Measurements from ENCODE around the gene SPATS2L. TPM values are rescaled to one million over a fixed set of nuclear protein-coding genes. Genes with fewer than 3 reads are reported as not detected.
A peak's percentile ranks its signal among the peaks of the same experiment; 100 is the strongest.

Gene SPATS2L
- total RNA-seq, 1 donor from 2014 or later, result 38.0 TPM

DNA sequence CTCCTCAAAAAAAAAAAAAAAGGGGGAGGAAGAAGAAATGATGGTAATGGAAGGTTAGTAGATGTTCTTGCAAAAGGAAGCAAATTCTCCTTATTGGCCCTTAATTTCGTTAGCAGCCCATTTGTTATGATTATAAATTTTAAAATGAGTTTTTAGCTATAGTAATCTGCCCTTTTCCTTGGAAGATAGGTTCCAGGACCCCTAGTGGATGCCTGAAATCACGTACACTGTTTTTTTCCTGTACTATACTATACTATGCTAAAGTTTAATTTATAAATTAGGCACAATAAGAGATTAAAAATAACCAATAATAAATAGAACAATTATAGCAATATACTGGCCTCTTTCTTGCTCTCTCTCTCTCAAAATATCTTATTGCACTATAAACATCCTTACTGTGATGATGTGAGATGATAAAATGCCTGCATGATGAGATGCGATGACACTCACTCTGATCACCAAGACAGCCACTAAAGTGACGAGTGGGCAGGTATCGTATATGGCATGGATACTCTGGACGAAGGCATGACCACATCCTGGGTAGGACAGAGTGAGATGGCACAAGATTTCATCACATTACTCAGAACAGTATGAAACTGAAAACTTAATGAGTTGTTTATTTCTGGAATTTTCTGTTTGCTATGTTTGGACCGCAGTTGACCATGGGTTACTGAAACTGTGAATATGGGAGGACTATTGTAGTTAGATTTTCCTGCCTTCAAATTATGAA, 116.2 kb downstream of the SPATS2L start:
- H3K27ac Mint-ChIP-seq, result peak overlapping the region; percentile 6
- peaks cover 20% of the 10 kb centered on the region for H3K36me3 Mint-ChIP-seq (ENCODE audit: low read depth)
- intact Hi-C loops (cut with micrococcal nuclease), result loop anchor here (2.0 kb wide), 1 partner anchor 14 kb away; no protein-coding TSS in a partner anchor
- no peaks in the 10 kb centered on the region for H3K9me3 Mint-ChIP-seq
- peaks cover 20% of the 10 kb centered on the region for H3K4me1 Mint-ChIP-seq (ENCODE audit: low read depth)
- H3K27me3 Mint-ChIP-seq (ENCODE audit: insufficient read depth), result no peaks in the 10 kb centered on the region
- no peak overlapping the region for H3K4me3 Mint-ChIP-seq
- no peak for DNase-seq (ENCODE audit: low spot score)

DNA sequence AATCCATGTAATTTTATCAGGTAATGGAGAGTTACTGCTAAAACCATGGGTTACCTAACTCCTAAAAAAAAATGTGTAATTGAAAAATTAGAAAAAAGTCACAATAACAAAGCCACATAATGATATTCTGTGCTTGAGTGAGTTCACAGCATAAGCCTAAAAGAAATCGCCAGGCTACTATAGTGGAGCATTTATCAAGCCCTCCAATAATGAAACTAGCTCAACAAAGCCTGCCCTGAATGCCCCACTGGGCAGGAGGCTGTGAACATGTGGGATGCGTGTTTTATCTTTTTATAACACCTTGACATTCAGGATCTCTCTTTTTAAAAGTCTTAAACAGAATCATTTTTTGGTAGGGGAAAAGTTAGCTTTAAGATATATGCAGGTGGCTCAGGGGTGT, 117.0 kb downstream of the SPATS2L start:
- intact Hi-C loops (cut with micrococcal nuclease), result loop anchor here (2.0 kb wide), 1 partner anchor 15 kb away; no protein-coding TSS in a partner anchor
- H3K27me3 Mint-ChIP-seq (ENCODE audit: insufficient read depth), result no peaks in the 10 kb centered on the region
- no peaks in the 10 kb centered on the region for H3K9me3 Mint-ChIP-seq
- H3K4me3 Mint-ChIP-seq, result no peak overlapping the region
- H3K4me1 Mint-ChIP-seq (ENCODE audit: low read depth), result peaks cover 20% of the 10 kb centered on the region
- peak overlapping the region; percentile 46 for H3K27ac Mint-ChIP-seq
- peaks cover 20% of the 10 kb centered on the region for H3K36me3 Mint-ChIP-seq (ENCODE audit: low read depth)
- DNase-seq (ENCODE audit: low spot score), result no peak

DNA sequence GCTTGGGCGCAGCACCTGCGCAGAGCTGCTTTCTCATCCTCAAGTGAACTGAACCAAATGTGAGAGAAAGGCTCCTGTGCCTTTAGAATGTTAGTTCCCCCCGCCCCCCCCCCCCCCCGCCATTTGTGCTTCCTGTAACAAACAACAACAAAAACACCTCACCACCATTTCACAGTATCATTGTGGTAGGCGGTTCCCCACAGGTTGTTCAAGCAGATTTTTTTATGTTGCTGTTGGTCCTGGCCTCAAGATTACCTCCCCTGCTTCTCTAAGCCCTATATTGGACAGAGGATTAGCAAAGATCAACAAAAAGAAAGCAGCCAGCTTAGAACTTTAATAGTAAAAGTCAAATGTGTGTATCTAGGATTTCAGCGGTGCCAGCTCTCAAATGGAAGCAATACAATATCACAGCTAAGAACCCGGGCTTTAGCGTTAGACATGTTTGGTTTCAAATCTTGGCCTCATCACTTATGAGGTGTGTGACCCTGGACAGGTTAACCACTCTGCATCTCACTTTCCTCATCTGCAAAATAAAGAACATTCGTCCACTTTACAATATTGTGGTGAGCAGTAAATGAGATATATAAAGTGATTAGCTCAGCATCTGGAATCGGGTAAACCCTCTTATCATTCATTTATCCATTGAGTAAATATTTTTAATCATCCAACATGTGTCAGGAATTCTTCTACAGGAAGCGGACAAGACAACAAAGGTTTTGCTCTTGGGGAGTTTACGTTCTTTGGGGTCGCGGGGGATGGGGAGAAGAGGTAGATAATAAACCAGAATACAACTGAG, 118.7 kb downstream of the SPATS2L start:
- Mint-ChIP-seq H3K9me3 (no peaks in the 10 kb centered on the region), H3K27ac (no peak overlapping the region), H3K36me3 (ENCODE audit: low read depth) (peaks cover 14% of the 10 kb centered on the region), H3K27me3 (ENCODE audit: insufficient read depth) (no peaks in the 10 kb centered on the region), H3K4me3 (no peak overlapping the region), H3K4me1 (ENCODE audit: low read depth) (peaks cover 20% of the 10 kb centered on the region)
- intact Hi-C loops (cut with micrococcal nuclease), result no loop called here
- DNase-seq (ENCODE audit: low spot score), result no peak

DNA sequence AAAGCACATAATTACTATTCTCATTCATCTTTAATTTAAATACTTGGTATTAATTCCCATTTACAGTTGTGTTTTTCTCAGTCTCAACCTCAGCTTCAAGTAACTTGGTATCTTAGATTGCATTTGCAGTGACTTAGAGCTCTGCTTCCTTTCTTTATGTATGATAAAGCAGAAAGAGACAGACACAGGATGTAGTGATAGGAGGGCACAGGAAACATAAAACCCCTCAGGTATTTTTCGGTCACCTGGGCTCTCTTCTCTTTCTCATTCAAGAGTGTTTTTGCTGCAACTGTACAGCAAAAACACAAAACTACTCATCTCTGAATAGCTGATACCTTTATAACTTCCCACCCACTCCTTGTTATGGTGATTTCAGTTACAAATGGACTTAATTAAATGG, 120.3 kb downstream of the SPATS2L start:
- no peak for DNase-seq (ENCODE audit: low spot score)
- Mint-ChIP-seq H3K4me1 (ENCODE audit: low read depth) (peaks cover 20% of the 10 kb centered on the region), H3K27ac (no peak overlapping the region), H3K27me3 (ENCODE audit: insufficient read depth) (no peaks in the 10 kb centered on the region), H3K9me3 (no peaks in the 10 kb centered on the region), H3K4me3 (no peak overlapping the region), H3K36me3 (ENCODE audit: low read depth) (peaks cover 5% of the 10 kb centered on the region)
- intact Hi-C loops (cut with micrococcal nuclease), result no loop called here

DNA sequence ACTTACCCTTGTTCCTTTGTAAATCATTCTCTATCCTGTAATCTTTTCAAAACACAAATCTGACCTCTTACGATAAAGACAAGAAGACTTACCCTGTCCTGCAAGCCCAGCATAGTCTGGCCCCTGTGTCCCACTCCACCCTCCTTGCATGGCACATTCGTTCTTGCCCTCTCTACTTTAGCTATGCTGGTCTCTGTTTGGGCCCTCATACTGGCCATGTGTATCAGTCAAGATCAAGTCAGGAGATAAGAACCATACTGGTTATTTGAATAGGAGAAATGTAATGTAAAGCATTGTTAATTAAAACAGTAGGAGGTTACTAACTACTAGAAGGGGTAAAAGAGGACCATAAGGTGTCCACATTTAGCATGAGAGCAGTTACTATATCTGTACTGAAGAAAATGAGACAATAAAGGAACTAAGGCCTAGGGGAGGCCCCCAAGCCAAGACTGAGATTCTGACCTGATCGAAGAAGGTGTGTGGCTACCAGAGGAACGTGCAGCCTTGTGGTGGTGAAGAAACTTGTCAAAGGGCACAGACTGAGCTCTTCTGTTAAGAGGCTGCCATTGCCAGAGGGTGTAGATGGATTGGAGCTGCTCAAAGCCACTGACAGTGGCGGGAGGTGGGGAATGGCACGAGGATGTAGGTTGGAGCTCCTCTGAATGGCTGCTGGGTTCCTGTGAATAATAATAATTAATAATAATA, 122.6 kb downstream of the SPATS2L start:
- intact Hi-C loops (cut with micrococcal nuclease), result no loop called here
- no peak overlapping the region for H3K27ac Mint-ChIP-seq
- H3K9me3 Mint-ChIP-seq, result no peaks in the 10 kb centered on the region
- no peak overlapping the region for H3K4me3 Mint-ChIP-seq
- H3K36me3 Mint-ChIP-seq (ENCODE audit: low read depth), result peaks cover 10% of the 10 kb centered on the region
- H3K27me3 Mint-ChIP-seq (ENCODE audit: insufficient read depth), result no peaks in the 10 kb centered on the region
- DNase-seq (ENCODE audit: low spot score), result no peak
- peaks cover 23% of the 10 kb centered on the region for H3K4me1 Mint-ChIP-seq (ENCODE audit: low read depth)

DNA sequence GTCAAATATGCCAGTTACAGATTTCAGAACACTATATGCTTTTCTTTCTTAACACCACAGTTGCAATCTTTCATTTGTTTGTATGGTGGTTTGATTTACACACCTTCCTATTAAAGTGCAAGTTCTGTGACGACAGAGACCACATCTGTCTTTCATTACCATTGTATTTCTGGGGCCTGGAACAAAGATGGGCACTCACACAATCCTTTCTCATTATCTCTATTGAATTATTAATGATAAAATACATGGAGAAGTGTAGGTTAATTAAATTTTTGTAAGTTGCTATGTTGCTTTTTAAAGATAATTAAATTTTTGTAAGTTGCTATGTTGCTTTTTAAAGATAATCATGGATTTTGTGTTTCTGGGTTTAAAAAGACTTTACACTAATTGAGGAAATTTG, 123.5 kb downstream of the SPATS2L start:
- no peak for DNase-seq (ENCODE audit: low spot score)
- intact Hi-C loops (cut with micrococcal nuclease), result no loop called here
- no peak overlapping the region for H3K4me3 Mint-ChIP-seq
- H3K27me3 Mint-ChIP-seq (ENCODE audit: insufficient read depth), result no peaks in the 10 kb centered on the region
- H3K27ac Mint-ChIP-seq, result no peak overlapping the region
- H3K9me3 Mint-ChIP-seq, result no peaks in the 10 kb centered on the region
- peaks cover 10% of the 10 kb centered on the region for H3K36me3 Mint-ChIP-seq (ENCODE audit: low read depth)
- H3K4me1 Mint-ChIP-seq (ENCODE audit: low read depth), result peaks cover 21% of the 10 kb centered on the region

DNA sequence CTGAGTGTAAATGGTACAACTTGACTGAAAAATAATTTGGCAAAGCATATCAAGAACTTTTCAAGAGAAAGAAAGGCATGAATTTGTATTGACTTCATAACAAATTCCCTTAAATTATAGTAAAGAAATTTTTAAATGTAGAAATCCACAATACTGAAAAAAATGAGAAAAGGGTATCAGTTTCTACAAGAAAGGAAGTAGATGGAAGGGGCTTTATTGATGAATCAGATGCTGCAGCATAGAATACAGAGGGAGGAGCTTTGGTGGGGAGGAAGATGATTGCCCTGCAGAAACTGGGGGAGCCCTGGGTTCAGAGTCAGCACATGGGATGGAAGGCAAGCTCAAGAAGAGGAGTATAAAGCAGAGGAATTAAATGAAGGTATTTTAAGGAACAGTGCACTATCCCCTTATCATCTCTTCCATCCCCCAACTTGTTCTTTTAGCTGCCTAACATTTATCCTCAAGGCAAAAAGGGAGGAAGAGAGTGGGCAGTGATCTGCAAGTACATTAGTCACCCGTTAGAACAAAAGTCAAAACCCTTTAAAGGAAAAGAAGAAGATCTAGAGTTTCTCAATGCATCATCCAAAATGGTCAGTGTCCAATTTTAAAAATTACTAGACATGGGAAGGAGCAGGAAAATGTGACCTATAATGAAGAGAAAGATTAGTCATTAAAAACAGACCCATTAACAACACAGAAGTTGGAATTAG, 125.7 kb downstream of the SPATS2L start:
- Mint-ChIP-seq H3K27ac (no peak overlapping the region), H3K9me3 (peaks cover 8% of the 10 kb centered on the region), H3K36me3 (ENCODE audit: low read depth) (peaks cover 16% of the 10 kb centered on the region), H3K4me1 (ENCODE audit: low read depth) (peaks cover 8% of the 10 kb centered on the region), H3K27me3 (ENCODE audit: insufficient read depth) (no peaks in the 10 kb centered on the region), H3K4me3 (no peak overlapping the region)
- intact Hi-C loops (cut with micrococcal nuclease), result no loop called here
- DNase-seq (ENCODE audit: low spot score), result no peak

DNA sequence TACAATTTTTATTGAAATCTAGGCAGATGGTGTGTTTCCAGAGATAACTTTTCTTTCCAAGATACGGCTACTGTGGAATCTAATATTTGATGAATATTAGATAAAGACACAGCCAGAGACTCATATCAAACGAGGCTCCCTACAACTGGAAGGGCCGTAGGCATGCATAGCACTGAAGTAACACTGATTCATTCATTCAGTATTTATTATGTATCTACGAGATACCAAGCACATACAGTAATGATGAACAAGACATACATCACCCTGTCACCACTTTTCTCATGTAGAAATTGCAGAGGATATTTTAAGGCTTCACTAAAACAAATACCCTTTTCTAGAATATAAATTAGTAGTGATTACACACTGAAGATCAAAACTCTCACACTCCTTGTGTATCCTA, 128.9 kb downstream of the SPATS2L start:
- Mint-ChIP-seq H3K27me3 (ENCODE audit: insufficient read depth) (no peaks in the 10 kb centered on the region), H3K4me1 (ENCODE audit: low read depth) (peaks cover 8% of the 10 kb centered on the region), H3K27ac (no peak overlapping the region), H3K36me3 (ENCODE audit: low read depth) (peaks cover 22% of the 10 kb centered on the region), H3K4me3 (no peak overlapping the region), H3K9me3 (peaks cover 9% of the 10 kb centered on the region)
- DNase-seq (ENCODE audit: low spot score), result no peak
- intact Hi-C loops (cut with micrococcal nuclease), result no loop called here

DNA sequence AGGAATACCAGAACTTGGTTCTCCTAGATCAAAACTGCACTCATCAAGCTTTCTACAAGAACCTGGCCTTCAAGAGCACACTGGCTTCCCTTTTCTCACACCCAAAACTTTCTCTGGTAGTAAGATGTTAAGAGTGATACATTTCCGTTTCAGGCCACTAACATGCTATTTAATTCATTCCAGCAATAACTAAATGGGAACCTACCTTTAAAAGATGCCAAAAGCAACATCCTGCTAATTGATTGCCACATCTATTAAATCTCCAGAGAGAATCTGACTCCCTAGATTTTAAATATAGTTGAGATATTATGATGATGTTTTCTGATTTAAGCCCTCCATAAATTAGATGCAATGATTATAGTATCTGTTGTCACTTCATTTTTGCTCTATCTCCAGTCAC, 131.8 kb downstream of the SPATS2L start:
- Mint-ChIP-seq H3K27ac (no peak overlapping the region), H3K27me3 (ENCODE audit: insufficient read depth) (no peaks in the 10 kb centered on the region), H3K4me1 (ENCODE audit: low read depth) (no peaks in the 10 kb centered on the region), H3K4me3 (no peak overlapping the region), H3K36me3 (ENCODE audit: low read depth) (peaks cover 30% of the 10 kb centered on the region), H3K9me3 (peaks cover 9% of the 10 kb centered on the region)
- intact Hi-C loops (cut with micrococcal nuclease), result no loop called here
- no peak for DNase-seq (ENCODE audit: low spot score)

DNA sequence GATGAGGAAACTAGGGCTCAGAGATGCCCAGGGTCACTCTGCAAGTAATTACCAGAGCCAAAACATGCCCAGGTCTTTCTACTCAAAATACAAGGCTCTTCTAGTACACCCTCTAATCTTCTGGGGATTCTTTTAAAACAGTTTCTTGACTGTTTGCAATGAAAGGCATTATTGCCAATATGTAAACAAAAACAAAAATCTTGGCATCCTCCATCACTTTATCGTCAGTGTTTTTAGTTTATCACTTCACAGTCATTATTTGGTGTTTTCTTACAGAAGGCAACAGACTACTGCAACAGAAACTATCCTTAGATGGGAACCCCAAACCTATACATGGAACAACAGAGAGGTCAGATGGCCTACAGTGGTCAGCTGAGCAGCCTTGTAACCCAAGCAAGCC, 132.4 kb downstream of the SPATS2L start:
- peaks cover 33% of the 10 kb centered on the region for H3K36me3 Mint-ChIP-seq (ENCODE audit: low read depth)

DNA sequence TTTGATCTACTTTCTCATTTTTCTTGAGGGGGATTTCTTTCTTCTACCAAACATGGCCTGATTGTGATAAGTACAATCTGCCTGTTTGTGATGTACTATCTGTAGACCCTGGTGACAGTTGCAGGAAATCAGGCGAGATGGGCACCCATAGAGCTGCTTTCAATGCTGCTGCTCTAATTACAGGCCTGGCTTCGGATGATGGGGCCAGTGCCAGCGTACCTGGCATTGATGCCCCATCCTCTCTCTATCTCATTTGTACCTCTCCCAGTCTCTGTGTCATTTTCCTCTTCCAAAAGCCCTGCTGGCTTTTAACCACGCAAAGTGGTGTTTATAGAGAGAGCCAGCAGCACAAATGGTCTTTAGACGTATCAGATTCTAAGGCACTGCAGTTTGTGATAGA, 133.5 kb downstream of the SPATS2L start:
- Mint-ChIP-seq H3K4me1 (ENCODE audit: low read depth) (no peaks in the 10 kb centered on the region), H3K9me3 (peaks cover 9% of the 10 kb centered on the region), H3K27ac (no peak overlapping the region), H3K36me3 (ENCODE audit: low read depth) (peaks cover 37% of the 10 kb centered on the region), H3K27me3 (ENCODE audit: insufficient read depth) (no peaks in the 10 kb centered on the region), H3K4me3 (no peak overlapping the region)
- DNase-seq (ENCODE audit: low spot score), result no peak
- intact Hi-C loops (cut with micrococcal nuclease), result no loop called here

More for the DNA sequence above, 132.4 kb downstream of the SPATS2L start:
- no peak overlapping the region for H3K4me3 Mint-ChIP-seq
- no peaks in the 10 kb centered on the region for H3K27me3 Mint-ChIP-seq (ENCODE audit: insufficient read depth)
- H3K4me1 Mint-ChIP-seq (ENCODE audit: low read depth), result no peaks in the 10 kb centered on the region
- intact Hi-C loops (cut with micrococcal nuclease), result no loop called here
- peaks cover 9% of the 10 kb centered on the region for H3K9me3 Mint-ChIP-seq
- H3K27ac Mint-ChIP-seq, result no peak overlapping the region
- DNase-seq (ENCODE audit: low spot score), result no peak

DNA sequence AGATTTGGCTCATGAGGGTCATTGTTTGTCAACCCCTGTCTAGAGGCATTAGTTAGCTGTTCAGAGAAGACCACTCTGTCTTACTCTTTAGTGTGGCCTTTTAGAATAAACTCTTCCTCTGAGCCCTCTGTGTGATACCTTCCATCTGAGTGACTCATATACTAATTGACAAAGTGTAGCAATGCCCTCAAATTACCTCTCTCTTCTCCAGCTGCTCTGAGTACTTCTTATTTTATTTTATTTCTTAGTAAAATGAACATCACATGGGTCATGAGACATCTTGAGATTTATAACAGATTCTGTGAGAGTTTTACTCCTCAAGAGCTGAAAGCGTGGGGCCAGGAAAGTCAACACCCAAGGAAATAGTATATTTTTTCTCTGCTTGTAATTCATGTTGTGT, 136.0 kb downstream of the SPATS2L start:
- Mint-ChIP-seq H3K4me1 (ENCODE audit: low read depth) (peaks cover 13% of the 10 kb centered on the region), H3K4me3 (no peak overlapping the region), H3K9me3 (no peaks in the 10 kb centered on the region), H3K36me3 (ENCODE audit: low read depth) (peaks cover 32% of the 10 kb centered on the region), H3K27ac (no peak overlapping the region), H3K27me3 (ENCODE audit: insufficient read depth) (no peaks in the 10 kb centered on the region)
- DNase-seq (ENCODE audit: low spot score), result no peak
- intact Hi-C loops (cut with micrococcal nuclease), result no loop called here
